ENCODE data around the gene SNX11.

Gene SNX11

DNA sequence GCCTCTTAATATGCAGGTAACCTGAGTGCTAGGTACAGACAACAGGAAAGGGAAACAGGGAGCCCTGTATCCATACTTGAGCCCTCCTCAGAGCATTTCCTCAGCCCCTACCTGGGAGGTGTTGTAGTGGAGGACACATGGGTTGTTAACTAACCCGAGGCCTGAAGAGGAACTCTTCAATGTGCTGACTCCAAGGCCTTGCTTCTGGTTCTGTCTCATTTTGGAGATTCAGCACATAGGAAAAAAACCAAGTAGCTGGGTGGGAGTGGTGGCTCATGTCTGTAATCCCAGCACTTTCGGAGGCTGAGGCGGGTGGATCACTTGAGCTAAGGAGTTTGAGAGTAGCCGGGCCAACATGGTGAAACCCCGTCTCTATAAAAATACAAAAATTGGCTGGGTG is 24.8 kb downstream of the SNX11 start:
- no peak for DNase-seq (ENCODE audit: low spot score)

DNA sequence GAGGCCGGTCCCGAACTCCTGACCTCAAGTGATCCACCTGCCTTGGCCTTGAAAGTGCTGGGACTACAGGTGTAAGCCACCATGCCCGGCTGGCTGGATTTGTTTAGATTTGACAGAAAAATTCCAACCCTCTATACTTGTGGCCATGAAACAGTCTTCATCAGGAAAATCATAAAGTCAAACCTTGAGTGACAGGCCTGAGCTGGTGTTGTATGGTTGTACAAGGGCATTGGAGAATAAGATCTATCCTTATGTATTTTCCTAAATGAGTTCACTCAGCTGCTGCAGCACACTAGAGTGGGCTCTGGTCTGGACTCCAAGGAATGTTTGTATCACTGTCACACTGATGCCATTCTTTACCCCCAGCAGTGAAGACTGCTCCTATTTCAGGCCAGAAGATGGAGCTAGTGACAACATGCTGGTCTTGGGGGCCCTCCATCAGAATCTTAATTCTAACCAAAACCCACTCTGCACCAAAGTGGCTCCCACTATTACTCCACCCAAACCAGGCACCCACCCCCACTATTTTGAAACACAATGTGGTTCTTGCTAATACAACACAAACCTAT is 27.4 kb downstream of the SNX11 start:
- DNase-seq (ENCODE audit: low spot score) = peak; percentile 10

GRCh38 chr17:48137656-48138055 is 30.1 kb downstream of the SNX11 start:
- no peak for DNase-seq (ENCODE audit: low spot score)

GRCh38 chr17:48139944-48140343 is 32.4 kb downstream of the SNX11 start:
- no peak for DNase-seq (ENCODE audit: low spot score)

DNA sequence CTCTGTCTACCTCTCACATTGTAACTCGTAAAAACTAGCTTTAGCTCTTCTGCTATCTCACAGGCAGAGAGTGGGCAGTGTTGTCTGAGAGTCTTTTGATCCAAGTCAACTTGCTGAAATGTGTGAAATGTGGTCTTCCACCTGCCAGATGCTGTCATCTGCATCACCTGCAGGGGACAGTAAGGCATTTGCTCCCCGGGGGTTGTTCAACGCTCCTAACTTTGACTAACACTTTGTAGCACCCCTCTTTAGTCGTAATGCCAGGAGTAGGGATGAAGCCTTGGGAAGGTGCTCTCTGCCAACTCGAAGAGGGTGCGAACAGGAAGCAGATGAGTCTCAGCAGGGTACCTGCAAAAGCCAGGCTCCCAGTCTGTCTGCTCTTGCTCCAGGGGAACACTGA is 36.1 kb downstream of the SNX11 start:
- no peak for DNase-seq (ENCODE audit: low spot score)

DNA sequence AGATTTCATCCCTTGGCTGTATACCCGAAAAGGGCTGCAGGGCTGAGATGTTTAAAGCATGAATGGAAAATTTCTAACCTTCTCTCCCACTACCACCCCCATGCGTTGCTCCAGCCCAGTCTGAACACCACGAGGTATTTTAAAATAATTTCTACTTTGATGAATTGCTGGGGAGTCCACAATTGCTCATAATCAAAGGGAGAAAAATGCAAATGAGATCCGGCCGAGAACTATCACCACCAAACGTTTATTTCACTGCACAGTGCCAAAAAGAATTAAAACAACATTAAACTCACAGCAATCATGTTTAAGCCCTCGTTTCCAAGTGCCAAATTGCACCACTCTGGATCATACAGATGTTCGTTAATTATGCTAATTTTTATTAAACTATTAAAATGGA is 36.7 kb downstream of the SNX11 start:
- DNase-seq (ENCODE audit: low spot score) = no peak

GRCh38 chr17:48144976-48145798 is 37.6 kb downstream of the SNX11 start:
- DNase-seq (ENCODE audit: low spot score) = no peak

DNA sequence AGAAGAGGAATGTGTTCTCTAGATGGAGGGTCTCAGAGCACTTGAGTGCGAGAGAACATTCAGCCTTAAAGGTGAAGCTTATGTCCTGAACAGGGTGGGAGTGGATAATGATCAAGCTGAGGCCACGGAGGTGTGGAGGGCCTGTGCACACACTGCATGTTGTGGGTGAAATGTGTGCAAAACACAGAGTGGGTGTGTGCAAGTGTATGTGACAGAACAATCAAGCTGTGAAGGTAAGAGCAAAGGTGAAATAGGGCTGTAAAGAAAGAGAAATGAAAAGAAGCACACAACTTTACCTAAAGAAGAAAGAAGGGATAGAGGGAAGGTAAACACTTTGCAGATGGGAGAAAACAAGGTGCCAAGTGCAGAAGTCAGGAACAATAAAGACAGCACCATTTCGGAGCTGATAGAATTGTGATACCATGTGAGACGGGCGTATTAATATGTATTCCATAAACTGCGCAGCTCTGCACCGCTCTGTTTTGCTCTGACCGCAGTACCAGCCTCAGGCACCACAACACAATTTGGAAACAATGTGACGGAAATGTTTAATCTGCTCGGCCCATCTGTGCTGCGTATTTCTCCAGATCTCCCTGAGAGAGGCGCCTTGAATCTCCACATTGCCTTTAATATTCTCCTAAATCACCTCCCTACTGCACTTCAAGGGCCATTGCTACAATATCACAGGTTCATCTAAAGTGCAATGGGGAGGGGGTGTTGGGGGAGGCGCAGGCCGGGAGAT is 40.6 kb downstream of the SNX11 start:
- no peak for DNase-seq (ENCODE audit: low spot score)

GRCh38 chr17:48148854-48149786 is 41.6 kb downstream of the SNX11 start:
- no peak for DNase-seq (ENCODE audit: low spot score)

DNA sequence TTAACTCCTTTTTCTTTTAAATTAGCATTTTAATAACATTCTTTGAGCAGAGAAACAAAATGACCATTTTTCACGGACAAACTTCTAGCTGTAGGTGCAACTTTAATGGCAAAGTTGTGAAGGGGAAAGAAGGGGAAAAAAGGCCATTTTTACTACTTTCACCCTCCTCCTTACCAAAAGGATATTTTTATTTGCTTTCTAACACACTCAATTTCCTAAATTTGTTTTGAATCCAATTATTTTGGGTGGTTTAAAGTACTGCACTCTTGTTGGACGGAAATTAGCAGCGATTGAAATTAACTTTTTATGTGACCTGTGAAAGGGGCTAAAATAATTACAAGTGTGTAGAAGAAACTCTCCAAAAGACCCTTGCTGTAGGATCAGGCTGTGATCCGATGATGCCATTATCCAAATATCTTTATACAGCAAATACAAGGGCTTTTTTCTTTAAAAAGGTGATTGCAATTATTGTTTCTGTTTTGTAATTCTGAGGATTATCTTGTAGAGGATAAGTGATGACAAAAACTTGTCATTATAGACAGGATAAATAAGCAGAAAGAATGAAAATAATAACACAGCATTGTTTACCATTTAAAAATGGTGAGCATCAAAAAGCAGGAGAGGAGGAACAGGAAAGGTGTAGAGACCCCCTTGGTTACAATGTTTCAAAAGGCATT is 42.4 kb downstream of the SNX11 start:
- no peak for DNase-seq (ENCODE audit: low spot score)

DNA sequence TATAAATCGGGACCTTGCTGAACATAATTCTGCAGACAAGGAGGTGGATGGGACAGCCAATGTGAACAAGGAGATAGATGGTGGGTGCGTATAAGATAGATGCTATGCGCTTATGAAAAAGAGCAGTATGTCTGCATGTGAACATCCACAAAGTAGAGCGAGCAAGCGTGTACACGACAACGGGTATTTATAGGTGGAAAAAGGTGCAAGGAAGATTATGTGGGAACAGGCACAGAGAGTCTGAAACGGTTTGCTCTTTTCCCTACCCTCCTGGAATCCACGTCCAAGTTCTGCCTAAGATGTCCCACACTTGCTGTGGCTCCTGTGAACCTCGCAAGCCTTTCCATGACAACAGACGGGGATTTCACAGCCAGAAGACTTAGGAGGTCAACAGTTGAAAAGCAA is 43.0 kb downstream of the SNX11 start:
- no peak for DNase-seq (ENCODE audit: low spot score)

DNA sequence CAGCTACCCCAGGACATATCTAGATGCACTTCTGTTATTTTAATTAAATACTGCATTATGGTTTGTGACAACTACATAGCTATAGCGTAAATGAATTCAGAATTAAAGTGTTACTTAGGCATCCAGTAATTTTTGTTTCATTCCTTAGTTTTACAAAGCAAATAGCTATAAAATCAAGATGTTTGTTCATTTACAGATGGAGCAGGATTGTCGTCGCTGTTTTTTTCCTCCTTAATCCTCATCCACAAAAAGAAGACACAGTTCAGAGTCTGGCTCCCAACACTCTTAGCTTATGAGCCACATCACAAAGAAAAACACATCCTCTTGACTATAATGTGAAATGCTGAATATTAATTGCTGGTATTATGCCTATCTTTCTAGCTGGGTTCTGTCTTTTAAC is 43.7 kb downstream of the SNX11 start:
- no peak for DNase-seq (ENCODE audit: low spot score)

- DNase-seq (ENCODE audit: low spot score) = no peak
Measured at GRCh38 chr17:48152289-48152688, 44.7 kb downstream of the SNX11 start.

- no peak for DNase-seq (ENCODE audit: low spot score)
Measured at GRCh38 chr17:48153691-48154358, 46.3 kb downstream of the SNX11 start.

- no peak for DNase-seq (ENCODE audit: low spot score)
Measured at GRCh38 chr17:48155889-48156611, 48.5 kb downstream of the SNX11 start.

GRCh38 chr17:48159232-48159631 is 51.7 kb downstream of the SNX11 start:
- no peak for DNase-seq (ENCODE audit: low spot score)

GRCh38 chr17:48160177-48161081 is 52.9 kb downstream of the SNX11 start:
- DNase-seq (ENCODE audit: low spot score) = no peak

DNA sequence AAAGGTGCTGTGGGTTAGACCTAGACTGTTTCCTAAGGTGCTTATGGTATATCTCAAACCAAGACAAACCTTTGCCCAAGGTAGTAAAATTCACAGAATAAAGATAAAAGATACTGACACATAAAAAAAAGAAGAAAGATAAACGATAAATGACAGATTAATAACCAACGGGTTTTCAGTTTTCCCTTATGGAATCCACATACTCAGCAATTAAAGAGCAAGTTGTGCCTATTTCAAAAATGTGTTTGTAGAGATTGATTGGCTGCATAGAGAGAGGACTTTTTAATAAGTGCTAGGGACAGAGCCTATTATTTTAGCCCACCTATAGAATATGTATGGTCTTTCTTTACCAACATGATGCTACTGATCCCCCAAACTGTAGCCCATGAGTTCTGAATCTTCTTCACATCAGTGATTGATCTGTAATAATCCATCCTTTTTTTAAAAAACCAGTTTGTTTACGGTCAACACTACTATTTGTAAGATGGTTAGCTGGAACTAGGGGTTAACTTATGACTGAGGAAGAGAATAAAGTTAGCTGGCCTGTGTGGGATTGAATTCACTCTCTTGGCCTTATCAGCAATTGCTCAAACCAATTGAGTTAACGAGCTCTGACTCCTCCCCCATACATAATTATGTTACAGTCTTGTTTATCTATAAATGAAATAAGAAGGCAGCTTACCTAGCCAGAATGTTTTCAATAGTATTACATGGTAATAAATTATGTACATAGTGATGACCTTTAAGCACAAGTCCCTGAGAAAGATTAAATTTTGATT is 53.8 kb downstream of the SNX11 start:
- no peak for DNase-seq (ENCODE audit: low spot score)
